ENCODE measurements around the gene OVAAL.

Gene OVAAL

DNA sequence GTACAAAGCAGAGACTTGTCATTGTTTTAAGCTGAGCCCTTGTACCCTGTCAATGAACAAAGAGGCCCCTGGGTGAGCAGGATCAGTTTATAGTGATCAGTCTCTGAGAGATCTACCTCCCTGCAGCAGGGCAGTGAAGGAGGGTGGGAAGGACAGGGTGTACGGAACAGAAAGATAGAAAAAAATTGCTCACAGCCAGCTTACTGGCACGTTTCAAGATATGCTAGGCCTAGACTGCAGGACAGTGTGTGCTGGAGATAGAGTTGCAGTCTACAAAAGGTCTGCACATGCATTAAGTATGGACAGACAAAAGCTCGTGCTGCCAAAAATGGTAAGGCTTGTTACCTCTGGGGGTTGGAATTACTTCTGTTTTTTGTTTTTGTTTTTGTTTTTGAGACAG, 34.6 kb downstream of the OVAAL start:
- Histone ChIP-seq H3K4me2 (ENCODE audit: low read depth, low read length) (no peak overlapping the region), H4K20me1 (ENCODE audit: insufficient read depth, low read length) (no peaks in the 10 kb centered on the region), H3K9me2 (replicated peaks; ENCODE audit: insufficient read depth, low read length) (no peaks in the 10 kb centered on the region), H3K27ac (ENCODE audit: low read length) (no peak overlapping the region), H3K4me3 (ENCODE audit: low read length) (no peak overlapping the region), H3K9me3 (replicated peaks; ENCODE audit: insufficient read depth, low read length) (no peaks in the 10 kb centered on the region), H3F3A (ENCODE audit: insufficient read depth, low read length) (no peaks in the 10 kb centered on the region), H3K36me3 (replicated peaks; ENCODE audit: insufficient read depth, low read length) (no peaks in the 10 kb centered on the region), H3K27me3 (replicated peaks; ENCODE audit: insufficient read depth, low read length) (no peaks in the 10 kb centered on the region), H3K9ac (ENCODE audit: low read length) (no peak overlapping the region), H3K79me2 (ENCODE audit: low read length) (no peaks in the 10 kb centered on the region), H3K4me1 (ENCODE audit: low read length) (no peaks in the 10 kb centered on the region), H2AFZ (ENCODE audit: low read length) (no peak overlapping the region)
- no peak for DNase-seq
- no peak for TF ChIP-seq EZH2phosphoT487 (IDR thresholded peaks at IDR 0.05; ENCODE audit: low read length)
- TF ChIP-seq, protein P1, sequence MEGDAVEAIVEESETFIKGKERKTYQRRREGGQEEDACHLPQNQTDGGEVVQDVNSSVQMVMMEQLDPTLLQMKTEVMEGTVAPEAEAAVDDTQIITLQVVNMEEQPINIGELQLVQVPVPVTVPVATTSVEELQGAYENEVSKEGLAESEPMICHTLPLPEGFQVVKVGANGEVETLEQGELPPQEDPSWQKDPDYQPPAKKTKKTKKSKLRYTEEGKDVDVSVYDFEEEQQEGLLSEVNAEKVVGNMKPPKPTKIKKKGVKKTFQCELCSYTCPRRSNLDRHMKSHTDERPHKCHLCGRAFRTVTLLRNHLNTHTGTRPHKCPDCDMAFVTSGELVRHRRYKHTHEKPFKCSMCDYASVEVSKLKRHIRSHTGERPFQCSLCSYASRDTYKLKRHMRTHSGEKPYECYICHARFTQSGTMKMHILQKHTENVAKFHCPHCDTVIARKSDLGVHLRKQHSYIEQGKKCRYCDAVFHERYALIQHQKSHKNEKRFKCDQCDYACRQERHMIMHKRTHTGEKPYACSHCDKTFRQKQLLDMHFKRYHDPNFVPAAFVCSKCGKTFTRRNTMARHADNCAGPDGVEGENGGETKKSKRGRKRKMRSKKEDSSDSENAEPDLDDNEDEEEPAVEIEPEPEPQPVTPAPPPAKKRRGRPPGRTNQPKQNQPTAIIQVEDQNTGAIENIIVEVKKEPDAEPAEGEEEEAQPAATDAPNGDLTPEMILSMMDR (IDR thresholded peaks at IDR 0.05; ENCODE audit: low read length) = no peak
- TF ChIP-seq EZH2 (optimal IDR thresholded peaks at IDR 0.05; ENCODE audit: low read depth, low read length) = no peak

DNA sequence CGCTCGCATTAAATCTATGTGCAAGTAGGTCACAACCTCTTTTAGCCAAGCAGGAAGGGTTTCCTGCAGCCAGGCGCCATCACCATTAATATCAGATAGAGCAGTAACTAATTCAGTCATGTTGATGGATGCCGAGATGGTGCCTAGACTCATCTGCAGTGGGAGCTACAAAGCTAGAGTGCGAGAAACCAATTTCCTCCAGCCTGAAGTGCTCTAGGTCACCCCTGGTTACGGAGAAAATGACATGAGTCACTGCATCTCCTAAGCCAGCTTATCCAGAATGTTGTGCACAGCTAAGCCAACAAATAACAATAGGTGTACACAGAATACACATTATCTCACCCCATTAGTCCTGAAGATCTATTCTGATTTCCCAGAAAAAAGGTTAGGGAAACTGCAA, 36.0 kb downstream of the OVAAL start:
- TF ChIP-seq EZH2phosphoT487 (IDR thresholded peaks at IDR 0.05; ENCODE audit: low read length) (no peak), EZH2 (optimal IDR thresholded peaks at IDR 0.05; ENCODE audit: low read depth, low read length) (no peak)
- TF ChIP-seq, protein P1 (IDR thresholded peaks at IDR 0.05; ENCODE audit: low read length) = no peak
- H3K9me2 ChIP-seq (replicated peaks; ENCODE audit: insufficient read depth, low read length) = no peaks in the 10 kb centered on the region

DNA sequence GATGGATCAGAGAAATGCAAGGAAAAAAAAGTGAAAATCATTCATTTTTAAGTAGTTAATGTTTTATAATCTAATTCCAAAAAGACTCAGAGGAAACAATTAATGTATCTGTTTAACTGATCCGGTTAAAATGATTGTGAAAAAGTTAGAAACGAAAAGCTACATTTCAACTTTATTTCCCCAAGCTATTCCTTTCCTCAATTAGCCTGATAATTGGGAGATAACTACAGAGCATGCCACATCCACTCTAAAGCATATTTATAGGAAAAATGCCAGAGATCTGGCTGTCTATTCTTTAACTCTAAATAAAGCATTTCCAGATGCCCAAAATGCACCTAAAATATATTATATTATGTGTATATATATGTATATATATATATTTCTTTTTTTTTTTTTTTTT, 37.2 kb downstream of the OVAAL start:
- no peak overlapping the region for H3K9ac ChIP-seq (ENCODE audit: low read length)
- no peak overlapping the region for H3K27ac ChIP-seq (ENCODE audit: low read length)
- no peaks in the 10 kb centered on the region for H3K9me3 ChIP-seq (replicated peaks; ENCODE audit: insufficient read depth, low read length)
- H3K4me3 ChIP-seq (ENCODE audit: low read length) = no peak overlapping the region
- H3K9me2 ChIP-seq (replicated peaks; ENCODE audit: insufficient read depth, low read length) = no peaks in the 10 kb centered on the region
- H2AFZ ChIP-seq (ENCODE audit: low read length) = no peak overlapping the region
- no peaks in the 10 kb centered on the region for H4K20me1 ChIP-seq (ENCODE audit: insufficient read depth, low read length)
- H3K27me3 ChIP-seq (replicated peaks; ENCODE audit: insufficient read depth, low read length) = no peaks in the 10 kb centered on the region
- DNase-seq = no peak
- TF ChIP-seq, protein P1 (IDR thresholded peaks at IDR 0.05; ENCODE audit: low read length) = no peak
- no peak for TF ChIP-seq EZH2 (optimal IDR thresholded peaks at IDR 0.05; ENCODE audit: low read depth, low read length)
- no peak for TF ChIP-seq EZH2phosphoT487 (IDR thresholded peaks at IDR 0.05; ENCODE audit: low read length)
- no peaks in the 10 kb centered on the region for H3K4me1 ChIP-seq (ENCODE audit: low read length)
- no peaks in the 10 kb centered on the region for H3F3A ChIP-seq (ENCODE audit: insufficient read depth, low read length)
- no peaks in the 10 kb centered on the region for H3K79me2 ChIP-seq (ENCODE audit: low read length)
- H3K36me3 ChIP-seq (replicated peaks; ENCODE audit: insufficient read depth, low read length) = no peaks in the 10 kb centered on the region
- H3K4me2 ChIP-seq (ENCODE audit: low read depth, low read length) = no peak overlapping the region

More for the DNA sequence above, 36.0 kb downstream of the OVAAL start:
- H3K27me3 ChIP-seq (replicated peaks; ENCODE audit: insufficient read depth, low read length) = no peaks in the 10 kb centered on the region
- H3F3A ChIP-seq (ENCODE audit: insufficient read depth, low read length) = no peaks in the 10 kb centered on the region
- no peak overlapping the region for H3K9ac ChIP-seq (ENCODE audit: low read length)
- no peaks in the 10 kb centered on the region for H3K4me1 ChIP-seq (ENCODE audit: low read length)
- H3K36me3 ChIP-seq (replicated peaks; ENCODE audit: insufficient read depth, low read length) = no peaks in the 10 kb centered on the region
- no peaks in the 10 kb centered on the region for H3K9me3 ChIP-seq (replicated peaks; ENCODE audit: insufficient read depth, low read length)
- H3K27ac ChIP-seq (ENCODE audit: low read length) = no peak overlapping the region
- H3K79me2 ChIP-seq (ENCODE audit: low read length) = no peaks in the 10 kb centered on the region
- no peak overlapping the region for H3K4me3 ChIP-seq (ENCODE audit: low read length)
- no peaks in the 10 kb centered on the region for H4K20me1 ChIP-seq (ENCODE audit: insufficient read depth, low read length)
- no peak overlapping the region for H3K4me2 ChIP-seq (ENCODE audit: low read depth, low read length)
- no peak for DNase-seq
- H2AFZ ChIP-seq (ENCODE audit: low read length) = no peak overlapping the region
